CD4-positive, alpha-beta T cell treated with Interferon alpha-2 for 1 hour (primary cell): ENCODE measurements around the gene GPAT2.
"Not testable (repeated sequence)": the region's sequence is repeated elsewhere in the genome, so short reads cannot be mapped to it uniquely, and the experiment has no call there.

Experiments used
- DNase-seq, 2 donors: peaks; one replicate each; pipeline ENCODE4 v3.0.0-alpha.2; 2020 to 2022

GPAT2 gene

GRCh38 chr2:96022126-96022525 is 12.6 kb downstream of the GPAT2 start:
- DNase-seq, result not testable (repeated sequence)

GRCh38 chr2:96021142-96021541 is 13.6 kb downstream of the GPAT2 start:
- DNase-seq, result not testable (repeated sequence)

- DNase-seq, result not testable (repeated sequence)
These were observed 14.7 kb downstream of the GPAT2 start for GRCh38 chr2:96019909-96020590.

- DNase-seq, result not testable (repeated sequence)
These were observed 18.4 kb downstream of the GPAT2 start for GRCh38 chr2:96016321-96016720.

- not testable (repeated sequence) for DNase-seq
These were observed 21.9 kb downstream of the GPAT2 start for GRCh38 chr2:96012792-96013264.

GRCh38 chr2:96012086-96012791 is 22.5 kb downstream of the GPAT2 start:
- DNase-seq, result not testable (repeated sequence)

- peak in 1 of 2 donors; percentile 32 for DNase-seq
These were observed 23.6 kb downstream of the GPAT2 start for GRCh38 chr2:96011129-96011455.

- DNase-seq, result peak; percentile 95
These were observed 24.2 kb downstream of the GPAT2 start for GRCh38 chr2:96010320-96011128.

GRCh38 chr2:96009833-96010232 is 24.9 kb downstream of the GPAT2 start:
- DNase-seq, result not testable (repeated sequence)

- not testable (repeated sequence) for DNase-seq
These were observed 26.7 kb downstream of the GPAT2 start for GRCh38 chr2:96008051-96008450.

- DNase-seq, result not testable (repeated sequence)
These were observed 28.5 kb downstream of the GPAT2 start for GRCh38 chr2:96006248-96006647.

- DNase-seq, result peak; percentile 57 to 81
These were observed 42.0 kb downstream of the GPAT2 start for GRCh38 chr2:95992520-95993272.

- peak; percentile 12 to 38 for DNase-seq
These were observed 42.6 kb downstream of the GPAT2 start for GRCh38 chr2:95992102-95992501.

GRCh38 chr2:95991351-95992094 is 43.2 kb downstream of the GPAT2 start, which contains the start of gene ANKRD36C:
ANKRD36C (minus strand) TSS chr2:95991824; CDS start chr2:95991708, 116 bp downstream.
- peak; percentile 15 to 49 for DNase-seq

- peak in 1 of 2 donors; percentile 28 for DNase-seq
These were observed 43.8 kb downstream of the GPAT2 start for GRCh38 chr2:95990884-95991283.
